ENCODE measurements around the gene ATP6V0E2. TPM values are rescaled to one million over a fixed set of nuclear protein-coding genes. Genes with fewer than 3 reads are reported as not detected.

The ATP6V0E2 gene

Small RNAs within 50 kb of the gene (small RNA-seq; reads per million reads assigned to genes)
- gene AC093458.1: not detected
